Epithelial cell of umbilical artery (primary cell): Measurements from ENCODE around the gene NCF1. TPM values are rescaled to one million over a fixed set of nuclear protein-coding genes. Genes with fewer than 3 reads are reported as not detected.

Source experiments
- total RNA-seq: library from RNA; depleted of rRNA; stranded (reverse); fragments of >200 nt; gene quantifications from 2 replicates; pipeline ENCODE4 v1.2.3, GENCODE V29; 2014

Gene NCF1
- total RNA-seq, result not detected in 2 replicates

GRCh38 chr7:74773760-74774750, at the start of gene NCF1:
TSS of gene NCF1 (plus strand) at chr7:74774011. CDS start at chr7:74774032, 21 bp downstream.

Other genes with a start within 250 kb of the NCF1 start
- 86.1 and 105 TPM in 2 replicates for gene GTF2I, start 116.3 kb upstream of the NCF1 start, total RNA-seq
- gene GTF2IRD2, start 77.6 kb downstream of the NCF1 start, total RNA-seq, result 3.6 and 3.8 TPM in 2 replicates
- gene CASTOR2, start 190.7 kb downstream of the NCF1 start, total RNA-seq, result 4.0 and 8.8 TPM in 2 replicates